Activated naive CD4-positive, alpha-beta T cell treated with anti-CD3 and anti-CD28 coated beads for 36 hours (primary cell): ENCODE data around the gene ZFPM1. TPM values are rescaled to one million over a fixed set of nuclear protein-coding genes. Genes with fewer than 3 reads are reported as not detected.

Experiments used
- CTCF ChIA-PET: fragments of 350-600 bp; sonication (Branson Sonifier 250); formaldehyde crosslinking; loops from one replicate; lab custom pipeline; 2021; ENCODE audit warnings: antibody characterized with exemption; lab: Charles Lee
- DNase-seq: peaks from one replicate; pipeline ENCODE4 v3.0.0-alpha.2; 2020
- H3K27ac Mint-ChIP-seq: one replicate; pipeline ENCODE4 v1.8.0; 2021; ENCODE audit warnings: mild to moderate bottlenecking, mixed read lengths
- H3K27me3 Mint-ChIP-seq: one replicate; pipeline ENCODE4 v1.8.0; 2021; ENCODE audit warnings: low read depth, mixed read lengths
- H3K36me3 Mint-ChIP-seq: one replicate; pipeline ENCODE4 v1.8.0; 2021; ENCODE audit warnings: low read depth, mixed read lengths
- H3K4me1 Mint-ChIP-seq: one replicate; pipeline ENCODE4 v1.8.0; 2021; ENCODE audit warnings: low read depth, mixed read lengths
- H3K4me3 Mint-ChIP-seq: one replicate; pipeline ENCODE4 v1.8.0; 2021; ENCODE audit warnings: mild to moderate bottlenecking, moderate library complexity, mixed read lengths
- H3K9me3 Mint-ChIP-seq: one replicate; pipeline ENCODE4 v1.8.0; 2021; ENCODE audit warnings: mixed read lengths
- intact Hi-C: fragments of 100-400 bp; cut with micrococcal nuclease; formaldehyde crosslinking; loops from one replicate; pipeline ENCODE4 v1.15.1; 2023
- total RNA-seq, 2 experiments: library from RNA; stranded (reverse); gene quantifications; one replicate each; pipeline ENCODE4 v1.2.3, GENCODE V29; 2021

The ZFPM1 gene
- total RNA-seq, 2 experiments from 2014 or later: 11.0 to 12.2 TPM

GRCh38 chr16:88498576-88499208 is 45.6 kb downstream of the ZFPM1 start:
- H3K36me3 Mint-ChIP-seq: no peaks in the 10 kb centered on the region
- H3K9me3 Mint-ChIP-seq: no peaks in the 10 kb centered on the region
- CTCF ChIA-PET: no interaction called here
- intact Hi-C loops: no loop called here
- H3K4me1 Mint-ChIP-seq: peaks cover 2% of the 10 kb centered on the region
- no peak overlapping the region for H3K4me3 Mint-ChIP-seq
- DNase-seq: no peak
- no peaks in the 10 kb centered on the region for H3K27me3 Mint-ChIP-seq
- no peak overlapping the region for H3K27ac Mint-ChIP-seq

- Mint-ChIP-seq H3K4me1 (peaks cover 2% of the 10 kb centered on the region), H3K4me3 (no peak overlapping the region), H3K27me3 (no peaks in the 10 kb centered on the region), H3K9me3 (no peaks in the 10 kb centered on the region), H3K27ac (no peak overlapping the region), H3K36me3 (no peaks in the 10 kb centered on the region)
- CTCF ChIA-PET: no interaction called here
- intact Hi-C loops: no loop called here
- no peak for DNase-seq
Measured at GRCh38 chr16:88499292-88499691, 46.2 kb downstream of the ZFPM1 start.

DNA sequence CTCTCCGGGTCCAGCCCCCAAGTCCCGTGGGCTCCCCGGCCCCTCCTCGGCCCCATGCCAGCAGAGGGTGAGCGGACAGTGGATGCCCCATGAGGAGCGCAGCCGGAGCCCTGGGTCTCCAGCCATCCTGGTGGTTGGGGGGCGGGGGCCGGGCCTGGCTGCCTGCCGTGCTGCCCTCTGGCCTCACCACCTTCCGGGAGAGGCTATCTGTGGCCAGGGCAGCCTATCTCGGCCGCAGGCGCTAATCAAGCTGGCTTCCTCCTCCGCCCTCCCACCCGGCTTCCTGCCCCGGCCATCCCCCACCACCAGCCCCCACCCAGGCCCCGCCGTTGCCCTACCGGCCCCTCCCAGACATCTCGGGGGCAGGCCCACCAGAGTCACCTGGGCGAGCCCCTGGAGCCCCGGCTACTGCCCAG is 46.8 kb downstream of the ZFPM1 start:
- no peak overlapping the region for H3K27ac Mint-ChIP-seq
- peaks cover 2% of the 10 kb centered on the region for H3K4me1 Mint-ChIP-seq
- H3K36me3 Mint-ChIP-seq: no peaks in the 10 kb centered on the region
- no peaks in the 10 kb centered on the region for H3K9me3 Mint-ChIP-seq
- CTCF ChIA-PET: no interaction called here
- DNase-seq: no peak
- H3K27me3 Mint-ChIP-seq: no peaks in the 10 kb centered on the region
- no peak overlapping the region for H3K4me3 Mint-ChIP-seq
- intact Hi-C loops: no loop called here

DNA sequence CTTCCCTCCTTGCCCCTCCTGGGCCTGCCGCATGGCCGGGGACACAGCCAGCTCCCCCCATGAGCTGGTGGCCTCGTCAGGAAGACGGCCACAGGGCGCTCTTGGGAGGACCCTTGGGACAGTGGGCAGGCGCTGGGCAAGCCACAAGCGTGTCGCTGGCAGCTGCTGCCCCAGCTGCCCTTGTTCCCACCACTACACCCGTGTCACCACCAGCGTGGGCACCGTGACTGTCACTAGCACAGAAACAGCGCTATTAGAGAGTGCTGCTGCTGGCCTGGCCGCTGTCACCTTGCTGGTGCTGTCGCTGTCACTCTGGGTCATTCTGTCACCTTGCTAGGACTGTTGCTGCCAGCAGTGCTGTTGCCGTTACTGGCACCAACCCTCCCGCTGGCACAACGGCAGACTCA is 47.2 kb downstream of the ZFPM1 start:
- Mint-ChIP-seq H3K9me3 (no peaks in the 10 kb centered on the region), H3K36me3 (no peaks in the 10 kb centered on the region), H3K4me1 (peaks cover 3% of the 10 kb centered on the region), H3K27me3 (no peaks in the 10 kb centered on the region), H3K4me3 (no peak overlapping the region), H3K27ac (no peak overlapping the region)
- DNase-seq: no peak
- intact Hi-C loops: no loop called here
- CTCF ChIA-PET: no interaction called here

DNA sequence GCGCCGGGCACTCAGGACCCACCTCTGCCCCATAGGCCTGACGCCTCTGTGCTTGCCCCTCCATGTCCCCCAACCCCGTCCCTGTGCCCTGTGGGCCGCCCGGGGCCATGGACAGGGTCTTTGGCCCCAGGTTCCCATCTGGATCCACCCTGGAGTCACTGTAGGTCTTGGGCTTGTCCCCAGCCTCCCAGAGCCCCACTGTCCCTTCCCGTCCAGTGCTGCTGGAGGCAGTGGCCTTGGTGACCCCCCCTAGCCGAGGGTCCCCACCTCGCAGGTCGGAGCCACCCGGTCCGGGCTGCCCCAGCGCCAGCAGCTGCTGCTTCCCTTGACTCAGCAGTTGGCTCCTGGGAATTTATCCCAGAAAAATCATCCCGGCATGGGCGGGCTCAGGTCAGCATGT is 49.3 kb downstream of the ZFPM1 start:
- no peaks in the 10 kb centered on the region for H3K27me3 Mint-ChIP-seq
- peaks cover 4% of the 10 kb centered on the region for H3K4me1 Mint-ChIP-seq
- DNase-seq: no peak
- CTCF ChIA-PET: no interaction called here
- H3K36me3 Mint-ChIP-seq: no peaks in the 10 kb centered on the region
- no peak overlapping the region for H3K4me3 Mint-ChIP-seq
- no peak overlapping the region for H3K27ac Mint-ChIP-seq
- intact Hi-C loops: no loop called here
- H3K9me3 Mint-ChIP-seq: no peaks in the 10 kb centered on the region

DNA sequence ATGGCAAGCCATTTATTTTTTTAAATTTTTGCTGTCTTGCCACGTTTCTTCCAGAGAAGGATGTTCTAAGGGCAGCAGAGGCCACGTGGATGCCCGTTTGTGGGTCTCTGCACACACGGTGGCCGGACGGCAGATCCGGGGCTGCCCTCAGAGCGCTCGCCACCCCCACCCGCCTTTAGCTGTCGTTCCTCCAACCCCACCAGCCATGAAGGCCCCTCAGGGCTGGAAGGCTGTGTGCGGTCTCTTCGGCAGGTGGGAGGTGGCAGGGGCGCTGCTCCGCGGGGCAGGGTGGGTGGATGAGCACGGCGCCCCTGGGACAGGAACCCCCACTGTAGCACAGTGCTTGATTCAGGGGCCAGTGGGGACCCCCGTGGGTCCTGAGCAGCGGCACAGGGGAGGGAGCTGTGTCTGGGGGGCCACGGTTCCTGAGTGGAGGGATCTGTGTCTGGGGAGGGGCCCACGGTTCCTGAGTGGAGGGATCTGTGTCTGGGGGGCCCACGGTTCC is 49.7 kb downstream of the ZFPM1 start:
- intact Hi-C loops: no loop called here
- Mint-ChIP-seq H3K4me3 (no peak overlapping the region), H3K9me3 (no peaks in the 10 kb centered on the region), H3K27ac (no peak overlapping the region), H3K4me1 (peaks cover 4% of the 10 kb centered on the region), H3K36me3 (no peaks in the 10 kb centered on the region), H3K27me3 (no peaks in the 10 kb centered on the region)
- no peak for DNase-seq
- CTCF ChIA-PET: no interaction called here

DNA sequence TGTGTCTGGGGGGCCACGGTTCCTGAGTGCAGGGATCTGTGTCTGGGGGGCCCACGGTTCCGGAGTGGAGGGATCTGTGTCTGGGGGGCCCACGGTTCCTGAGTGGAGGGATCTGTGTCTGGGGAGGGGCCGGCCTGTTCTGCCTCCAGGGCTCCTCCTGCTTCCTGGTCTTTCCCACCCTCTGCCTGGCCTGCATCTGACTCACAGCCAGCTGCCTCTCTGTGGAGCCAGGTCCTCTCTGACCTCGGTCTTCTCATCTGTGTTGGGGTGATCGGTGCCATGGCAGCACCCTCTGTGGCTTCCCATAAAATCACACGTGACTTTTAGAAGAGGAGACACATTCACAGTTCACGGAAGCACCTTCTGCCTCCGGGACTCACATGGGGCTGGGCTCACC is 50.3 kb downstream of the ZFPM1 start:
- Mint-ChIP-seq H3K4me3 (no peak overlapping the region), H3K27me3 (no peaks in the 10 kb centered on the region), H3K4me1 (peaks cover 4% of the 10 kb centered on the region), H3K27ac (no peak overlapping the region), H3K36me3 (no peaks in the 10 kb centered on the region), H3K9me3 (no peaks in the 10 kb centered on the region)
- DNase-seq: no peak
- CTCF ChIA-PET: no interaction called here
- intact Hi-C loops: no loop called here

- peaks cover 4% of the 10 kb centered on the region for H3K4me1 Mint-ChIP-seq
- CTCF ChIA-PET: no interaction called here
- H3K27me3 Mint-ChIP-seq: no peaks in the 10 kb centered on the region
- no peak for DNase-seq
- H3K36me3 Mint-ChIP-seq: no peaks in the 10 kb centered on the region
- no peak overlapping the region for H3K4me3 Mint-ChIP-seq
- H3K27ac Mint-ChIP-seq: no peak overlapping the region
- intact Hi-C loops: loop anchor here (2.0 kb wide), 1 partner anchor 51 kb away; the partner anchor contains the start of gene ZFPM1
- H3K9me3 Mint-ChIP-seq: no peaks in the 10 kb centered on the region
Measured at GRCh38 chr16:88503771-88504488, 50.9 kb downstream of the ZFPM1 start.

DNA sequence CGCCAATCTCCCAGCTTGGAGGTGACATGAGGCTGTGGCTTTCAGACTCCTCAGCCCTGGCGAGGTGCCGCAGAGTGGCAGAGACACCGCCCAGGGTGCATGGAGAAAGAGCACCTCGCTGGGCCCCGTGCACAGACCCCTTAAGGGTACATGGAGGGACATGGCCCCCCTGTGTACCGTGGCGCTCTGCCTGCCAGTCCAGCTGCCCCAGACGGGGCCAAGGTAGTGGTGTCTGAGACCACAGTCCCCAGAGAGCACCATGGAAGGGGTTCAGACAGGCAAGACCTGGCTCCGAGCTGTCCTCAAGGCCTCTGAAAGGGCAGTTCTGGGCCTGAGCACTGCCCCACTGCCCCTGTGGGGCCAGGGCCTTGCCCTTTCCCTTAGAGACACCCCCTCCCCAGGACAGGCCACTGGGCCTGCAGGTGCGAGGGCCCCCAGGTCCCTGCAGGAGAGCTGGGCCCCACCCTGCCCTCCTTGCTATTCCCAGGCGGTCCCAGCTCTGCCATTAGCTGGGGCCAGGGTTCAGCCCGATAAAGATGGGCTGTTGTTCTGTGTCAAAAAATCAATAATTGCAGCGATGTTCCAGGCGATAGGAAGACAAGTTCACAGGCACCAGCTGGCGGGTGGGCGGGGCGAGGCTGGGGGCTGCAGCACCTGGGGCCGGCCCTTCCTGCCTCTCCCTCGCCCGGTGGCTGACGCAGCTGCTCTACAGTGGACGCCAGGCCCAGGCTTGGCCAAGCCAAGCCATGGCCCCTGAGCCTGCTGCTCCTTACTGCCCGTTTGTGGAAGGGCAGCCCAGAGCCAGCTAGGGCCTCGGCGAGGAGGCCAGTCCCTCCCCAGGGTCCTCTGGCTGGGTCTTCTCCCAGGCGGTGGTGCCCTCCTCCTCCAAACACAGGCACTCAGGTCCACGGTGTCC is 51.7 kb downstream of the ZFPM1 start:
- Mint-ChIP-seq H3K27me3 (no peaks in the 10 kb centered on the region), H3K27ac (no peak overlapping the region), H3K4me1 (peaks cover 4% of the 10 kb centered on the region), H3K4me3 (no peak overlapping the region), H3K36me3 (no peaks in the 10 kb centered on the region), H3K9me3 (no peaks in the 10 kb centered on the region)
- intact Hi-C loops: loop anchor here (1.0 to 2.0 kb wide), 2 partner anchors 52 to 61 kb away; partner anchors contain the start of gene ZFPM1
- no peak for DNase-seq
- CTCF ChIA-PET: interaction anchor here (0.6 kb wide), 1 partner anchor 327 kb away, joined by 3 read pairs; no protein-coding TSS in a partner anchor

DNA sequence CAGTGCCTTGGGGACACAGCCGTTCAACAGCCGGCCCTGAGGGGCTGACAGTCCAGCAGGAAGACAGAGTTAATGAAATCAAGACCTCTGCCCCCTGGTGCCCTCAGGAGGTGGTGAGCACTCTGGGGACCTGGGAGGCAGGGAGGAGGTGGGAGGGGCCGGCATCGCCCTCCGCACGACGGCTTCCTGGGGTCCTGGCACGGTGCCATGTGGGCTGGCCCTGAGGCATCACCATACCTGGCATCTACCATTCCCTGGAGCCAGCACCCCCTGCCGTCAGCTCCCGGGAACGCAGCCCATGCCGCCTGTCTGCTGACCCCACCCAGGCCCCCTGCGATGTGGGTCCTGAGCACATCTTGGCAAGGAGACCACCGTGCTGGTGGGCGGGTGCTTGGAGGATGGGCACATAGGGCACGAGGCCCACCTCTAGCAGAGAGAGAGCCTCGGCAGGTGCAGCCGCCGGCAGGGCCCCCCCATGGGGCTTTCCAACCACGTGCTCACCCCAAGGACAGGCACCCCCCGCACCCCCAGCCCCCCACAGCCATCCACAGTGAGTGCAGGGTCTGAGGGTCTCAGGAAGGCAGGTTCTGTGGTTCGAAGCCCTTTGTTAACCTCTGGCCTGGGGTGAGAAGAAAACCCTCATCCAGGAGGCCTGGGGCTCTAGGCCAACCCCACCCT is 52.5 kb downstream of the ZFPM1 start:
- H3K27me3 Mint-ChIP-seq: no peaks in the 10 kb centered on the region
- no peaks in the 10 kb centered on the region for H3K9me3 Mint-ChIP-seq
- peak; percentile 76 for DNase-seq
- intact Hi-C loops: loop anchor here (1.0 to 2.0 kb wide), 2 partner anchors 53 to 62 kb away; partner anchors contain the start of gene ZFPM1
- peaks cover 4% of the 10 kb centered on the region for H3K4me1 Mint-ChIP-seq
- no peak overlapping the region for H3K27ac Mint-ChIP-seq
- H3K4me3 Mint-ChIP-seq: no peak overlapping the region
- CTCF ChIA-PET: interaction anchor here (0.6 kb wide), 1 partner anchor 328 kb away, joined by 3 read pairs; no protein-coding TSS in a partner anchor
- no peaks in the 10 kb centered on the region for H3K36me3 Mint-ChIP-seq

DNA sequence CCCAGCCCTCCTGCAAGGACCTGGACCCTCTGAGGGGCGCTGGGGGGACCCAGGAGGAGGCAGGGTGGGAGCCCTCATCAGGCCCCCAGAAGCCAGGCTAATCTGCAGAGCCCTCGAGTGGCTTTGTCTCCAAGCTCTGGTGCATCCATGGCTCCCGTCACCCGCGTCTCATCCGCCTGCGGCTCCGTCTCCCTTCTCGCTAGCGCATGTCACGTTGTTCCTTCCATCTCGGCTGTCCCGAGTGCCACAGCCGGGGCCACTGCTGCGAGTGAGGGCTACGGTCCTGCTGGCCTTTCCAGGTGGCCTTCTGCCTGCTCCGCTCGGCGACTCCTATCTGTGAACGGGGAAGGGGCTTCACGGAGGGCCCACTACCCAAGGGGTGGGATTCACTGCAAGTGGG is 53.6 kb downstream of the ZFPM1 start:
- no peaks in the 10 kb centered on the region for H3K36me3 Mint-ChIP-seq
- CTCF ChIA-PET: no interaction called here
- intact Hi-C loops: no loop called here
- no peaks in the 10 kb centered on the region for H3K27me3 Mint-ChIP-seq
- peaks cover 4% of the 10 kb centered on the region for H3K4me1 Mint-ChIP-seq
- H3K27ac Mint-ChIP-seq: no peak overlapping the region
- DNase-seq: no peak
- H3K9me3 Mint-ChIP-seq: no peaks in the 10 kb centered on the region
- H3K4me3 Mint-ChIP-seq: no peak overlapping the region
